ENCODE results near the gene KICS2. TPM values are rescaled to one million over a fixed set of nuclear protein-coding genes. Genes with fewer than 3 reads are reported as not detected.

Gene KICS2
- total and polyA plus RNA-seq, 2 donors (not counting 3 experiments of a cell fraction or from before 2014, with no cell fraction given), result 1.6 to 3.2 TPM

DNA sequence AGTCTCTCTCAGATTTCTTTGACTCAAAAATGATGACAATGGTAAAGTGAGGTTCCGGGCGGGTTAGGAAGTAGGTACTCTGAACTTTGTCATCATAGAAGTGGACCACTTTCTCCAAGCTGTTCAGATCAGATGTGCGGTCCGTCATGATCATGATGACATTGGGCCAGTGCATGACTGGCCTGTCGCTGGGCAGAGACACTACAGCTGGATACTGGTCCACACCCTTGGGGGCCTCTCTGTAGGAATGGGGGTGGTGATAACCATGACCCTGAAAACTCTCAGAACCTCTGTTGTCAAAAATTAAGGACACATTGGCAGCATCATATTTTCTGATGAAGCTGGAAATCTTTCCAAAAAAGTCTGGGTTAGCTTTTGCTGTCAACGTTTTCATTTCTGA lies 28.2 kb downstream of the KICS2 start:
- Histone ChIP-seq H2AFZ (ENCODE audit: low read depth, low read length) (no peak overlapping the region), H3K79me2 (ENCODE audit: control insufficient read depth, insufficient read depth, low read length) (no peaks in the 10 kb centered on the region), H3K4me1 (ENCODE audit: control insufficient read depth, extremely low read depth, insufficient read depth, low read length) (no peaks in the 10 kb centered on the region), H3K36me3 (ENCODE audit: control insufficient read depth in 2 of 2, extremely low read depth in 1 of 2, insufficient read depth in 2 of 2, low read length in 2 of 2) (no peaks in the 10 kb centered on the region), H3K4me2 (ENCODE audit: insufficient read depth, low read length) (no peak overlapping the region), H3K9me1 (replicated peaks; ENCODE audit: control insufficient read depth, extremely low read depth, insufficient read depth, low read length) (no peaks in the 10 kb centered on the region), H4K20me1 (replicated peaks; ENCODE audit: control insufficient read depth, extremely low read depth, insufficient read depth, low read length) (no peaks in the 10 kb centered on the region), H3K9me3 (replicated peaks; ENCODE audit: control insufficient read depth, insufficient read depth, low read length) (no peaks in the 10 kb centered on the region), H3K9ac (replicated peaks; ENCODE audit: extremely low read depth, insufficient read depth, low read length) (no peak overlapping the region), H3K27me3 (ENCODE audit: control insufficient read depth in 2 of 2, insufficient read depth in 2 of 2, low read length in 2 of 2) (no peaks in the 10 kb centered on the region), H3K27ac (ENCODE audit: insufficient read depth, low read depth, low read length) (no peak overlapping the region), H3K4me3 (replicated peaks in 1 of 3; ENCODE audit: insufficient read depth in 1 of 3, low read depth in 1 of 3, low read length in 3 of 3) (no peak overlapping the region)
- intact Hi-C loops (cut with micrococcal nuclease) (no loop called here), dilution Hi-C loops (cut with MboI; ENCODE audit: extremely low pct_ligation_motif_present, low sequenced_read_pairs) (no loop called here)
- POLR2A ChIA-PET, result no interaction called here
- FAIRE-seq, result no peak
- no peak for DNase-seq (ENCODE audit: low read depth, low spot score)
- CTCF ChIA-PET, result no interaction called here
- BruUV-seq (replicated peaks), result no TSS peak
- TF ChIP-seq POLR2A (IDR thresholded peaks at IDR 0.05; ENCODE audit: low read depth, low read length) (no peak), GATA2 (IDR thresholded peaks at IDR 0.05; ENCODE audit: insufficient read depth, insufficient read length, low read depth, low read length) (no peak), MAX (IDR thresholded peaks at IDR 0.05; ENCODE audit: insufficient read depth, insufficient read length) (no peak), MYC (IDR thresholded peaks at IDR 0.05; ENCODE audit: low read depth, low read length) (no peak)

DNA sequence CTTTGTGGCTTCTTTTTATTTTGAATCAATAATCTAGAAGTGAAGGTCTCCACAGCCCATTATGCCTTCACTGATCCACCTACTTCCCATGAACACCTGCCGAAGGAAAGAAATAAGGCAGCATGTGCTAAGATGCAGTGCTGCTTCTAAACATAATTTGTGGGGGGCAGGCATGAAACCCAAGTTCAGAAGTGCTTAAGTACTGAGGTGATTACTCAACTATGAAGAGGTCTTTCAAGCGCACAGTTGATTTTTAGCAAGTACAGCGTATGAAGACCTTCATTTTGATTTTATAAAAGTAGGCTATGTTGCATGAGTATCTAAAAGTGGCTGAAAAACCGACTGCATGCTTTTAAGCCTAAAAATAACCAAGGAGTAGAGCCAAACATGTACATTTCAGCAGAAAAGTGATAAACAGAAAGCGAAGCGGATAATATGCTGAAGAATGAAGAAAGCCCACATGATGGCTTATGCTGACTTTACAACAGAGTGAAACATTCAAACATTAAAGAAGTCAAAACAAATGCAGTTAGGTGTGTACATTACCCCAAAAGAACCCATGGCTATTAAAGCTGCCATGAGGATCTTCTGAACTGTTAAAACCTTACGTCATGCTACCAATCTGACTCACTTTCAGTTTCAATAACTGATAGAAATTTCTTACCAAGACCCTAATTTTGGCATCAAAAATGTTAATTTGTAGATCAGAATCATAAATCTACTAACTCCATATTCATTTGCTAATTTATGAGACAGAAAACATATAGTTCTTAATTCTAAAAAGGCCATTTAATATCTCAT lies 29.3 kb downstream of the KICS2 start:
- BruUV-seq (replicated peaks), result no TSS peak
- ChIA-PET CTCF (no interaction called here), POLR2A (no interaction called here)
- H4K20me1 ChIP-seq (replicated peaks; ENCODE audit: control insufficient read depth, extremely low read depth, insufficient read depth, low read length), result no peaks in the 10 kb centered on the region
- dilution Hi-C loops (cut with MboI; ENCODE audit: extremely low pct_ligation_motif_present, low sequenced_read_pairs), result no loop called here
- no peak overlapping the region for H3K9ac ChIP-seq (replicated peaks; ENCODE audit: extremely low read depth, insufficient read depth, low read length)
- no peak for FAIRE-seq
- H3K9me3 ChIP-seq (replicated peaks; ENCODE audit: control insufficient read depth, insufficient read depth, low read length), result no peaks in the 10 kb centered on the region
- H3K4me1 ChIP-seq (ENCODE audit: control insufficient read depth, extremely low read depth, insufficient read depth, low read length), result peaks cover 6% of the 10 kb centered on the region
- H3K27me3 ChIP-seq (ENCODE audit: control insufficient read depth in 2 of 2, insufficient read depth in 2 of 2, low read length in 2 of 2), result no peaks in the 10 kb centered on the region
- H3K9me1 ChIP-seq (replicated peaks; ENCODE audit: control insufficient read depth, extremely low read depth, insufficient read depth, low read length), result no peaks in the 10 kb centered on the region
- DNase-seq (ENCODE audit: low read depth, low spot score), result no peak
- no peaks in the 10 kb centered on the region for H3K79me2 ChIP-seq (ENCODE audit: control insufficient read depth, insufficient read depth, low read length)
- intact Hi-C loops (cut with micrococcal nuclease), result no loop called here
- H3K36me3 ChIP-seq (ENCODE audit: control insufficient read depth in 2 of 2, extremely low read depth in 1 of 2, insufficient read depth in 2 of 2, low read length in 2 of 2), result no peaks in the 10 kb centered on the region
- H3K4me3 ChIP-seq (replicated peaks in 1 of 3; ENCODE audit: insufficient read depth in 1 of 3, low read depth in 1 of 3, low read length in 3 of 3), result no peak overlapping the region
- TF ChIP-seq EZH2 (IDR thresholded peaks at IDR 0.05; ENCODE audit: borderline replicate concordance, low read depth, low read length, severe bottlenecking) (no peak), MYC (IDR thresholded peaks at IDR 0.05; ENCODE audit: low read depth, low read length) (no peak), JUN (IDR thresholded peaks at IDR 0.05; ENCODE audit: borderline replicate concordance, insufficient read depth, insufficient read length, low read depth) (no peak), GATA2 (IDR thresholded peaks at IDR 0.05; ENCODE audit: insufficient read depth, insufficient read length, low read depth, low read length) (no peak), FOS (IDR thresholded peaks at IDR 0.05; ENCODE audit: borderline replicate concordance, insufficient read depth, low read length) (no peak), POLR2AphosphoS5 (IDR thresholded peaks at IDR 0.05; ENCODE audit: insufficient read depth, low read depth, low read length) (no peak), MAX (IDR thresholded peaks at IDR 0.05; ENCODE audit: insufficient read depth, insufficient read length) (no peak), POLR2A (IDR thresholded peaks at IDR 0.05; ENCODE audit: low read depth, low read length) (no peak)
- TF ChIP-seq, protein P1, sequence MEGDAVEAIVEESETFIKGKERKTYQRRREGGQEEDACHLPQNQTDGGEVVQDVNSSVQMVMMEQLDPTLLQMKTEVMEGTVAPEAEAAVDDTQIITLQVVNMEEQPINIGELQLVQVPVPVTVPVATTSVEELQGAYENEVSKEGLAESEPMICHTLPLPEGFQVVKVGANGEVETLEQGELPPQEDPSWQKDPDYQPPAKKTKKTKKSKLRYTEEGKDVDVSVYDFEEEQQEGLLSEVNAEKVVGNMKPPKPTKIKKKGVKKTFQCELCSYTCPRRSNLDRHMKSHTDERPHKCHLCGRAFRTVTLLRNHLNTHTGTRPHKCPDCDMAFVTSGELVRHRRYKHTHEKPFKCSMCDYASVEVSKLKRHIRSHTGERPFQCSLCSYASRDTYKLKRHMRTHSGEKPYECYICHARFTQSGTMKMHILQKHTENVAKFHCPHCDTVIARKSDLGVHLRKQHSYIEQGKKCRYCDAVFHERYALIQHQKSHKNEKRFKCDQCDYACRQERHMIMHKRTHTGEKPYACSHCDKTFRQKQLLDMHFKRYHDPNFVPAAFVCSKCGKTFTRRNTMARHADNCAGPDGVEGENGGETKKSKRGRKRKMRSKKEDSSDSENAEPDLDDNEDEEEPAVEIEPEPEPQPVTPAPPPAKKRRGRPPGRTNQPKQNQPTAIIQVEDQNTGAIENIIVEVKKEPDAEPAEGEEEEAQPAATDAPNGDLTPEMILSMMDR (IDR thresholded peaks at IDR 0.05; ENCODE audit: extremely low read depth in 1 of 2, insufficient read depth in 1 of 2, low read depth in 1 of 2, low read length in 2 of 2), result no peak
- H2AFZ ChIP-seq (ENCODE audit: low read depth, low read length), result no peak overlapping the region
- H3K27ac ChIP-seq (ENCODE audit: insufficient read depth, low read depth, low read length), result no peak overlapping the region
- H3K4me2 ChIP-seq (ENCODE audit: insufficient read depth, low read length), result no peak overlapping the region

All from endothelial cell of umbilical vein (primary cell).